SU-DHL-6 (cell line): ENCODE measurements around the gene DDX5.

Source experiments
- CTCF ChIP-seq: fragments of 200-600 bp; sonication (generic); IDR thresholded peaks from one replicate; pipeline ENCODE4 v1.5.1; 2017; ENCODE audit warnings: antibody characterized with exemption, mild to moderate bottlenecking, low read length, moderate library complexity; ENCODE audit not compliant: insufficient read depth, poor library complexity, severe bottlenecking
- EZH2phosphoT487 ChIP-seq: fragments of 200-600 bp; sonication (generic), shearing (Covaris generic); conservative IDR thresholded peaks from 2 replicates; pipeline ENCODE4 v1.6.1; 2018; ENCODE audit warnings: mild to moderate bottlenecking, antibody characterized with exemption, low read length, moderate library complexity, mixed read lengths

GRCh38 chr17:64470625-64471024 is 35.5 kb downstream of the DDX5 start:
- TF ChIP-seq CTCF (no peak), EZH2phosphoT487 (no peak)
